Measurements from ENCODE around the gene ZNF524. TPM values are rescaled to one million over a fixed set of nuclear protein-coding genes. Genes with fewer than 3 reads are reported as not detected.
A peak's percentile ranks its signal among the peaks of the same experiment; 100 is the strongest.

ZNF524 gene
- total RNA-seq, 4 donors from 2014 or later, result 23.1 to 35.0 (median 27.0) TPM

GRCh38 chr19:55644191-55644833, 44.2 kb downstream of the ZNF524 start:
- WGBS, 2 donors, result 46 to 47% methylated on average over 12 of the region's 12 CpGs
- Histone ChIP-seq H3K4me3 (peak overlapping the region; percentile 62 to 93 (median 90)), H3K4me1 (peaks cover 0 to 80% (median 48%) of the 10 kb centered on the region in 4 donors), H3K9me3 (no peaks in the 10 kb centered on the region), H3K36me3 (peaks cover 0 to 16% (median 0%) of the 10 kb centered on the region in 3 donors), H3K27me3 (no peaks in the 10 kb centered on the region), H3K27ac (peak overlapping the region in 3 of 4 donors; percentile 95 to 98 (median 98))
- no peak for DNase-seq (ENCODE audit: low spot score in 2 of 2)
- TF ChIP-seq EP300 (IDR thresholded peaks at IDR 0.05), result no peak

GRCh38 chr19:55644842-55645511, 44.9 kb downstream of the ZNF524 start:
- peaks cover 0 to 16% (median 0%) of the 10 kb centered on the region in 3 donors for H3K36me3 ChIP-seq
- no peak for TF ChIP-seq POLR2A (IDR thresholded peaks at IDR 0.05)
- TF ChIP-seq EP300 (IDR thresholded peaks at IDR 0.05), result no peak
- TF ChIP-seq CTCF (IDR thresholded peaks at IDR 0.05), result no peak
- 89 to 92% methylated on average over 28 of the region's 28 CpGs for WGBS, 2 donors
- no peak overlapping the region for H3K27ac ChIP-seq
- DNase-seq (ENCODE audit: low spot score in 2 of 2), result no peak
- H3K27me3 ChIP-seq, result no peaks in the 10 kb centered on the region
- no peaks in the 10 kb centered on the region for H3K9me3 ChIP-seq
- peak overlapping the region in 2 of 4 donors; percentile 88 to 93 for H3K4me3 ChIP-seq
- peaks cover 0 to 80% (median 42%) of the 10 kb centered on the region in 4 donors for H3K4me1 ChIP-seq

GRCh38 chr19:55645512-55645881, 45.4 kb downstream of the ZNF524 start:
- 65 to 68% methylated on average over 5 of the region's 5 CpGs for WGBS, 2 donors
- no peak overlapping the region for H3K27ac ChIP-seq
- no peak for TF ChIP-seq POLR2A (IDR thresholded peaks at IDR 0.05)
- TF ChIP-seq EP300 (IDR thresholded peaks at IDR 0.05), result no peak
- TF ChIP-seq CTCF (IDR thresholded peaks at IDR 0.05), result no peak
- no peak for DNase-seq (ENCODE audit: low spot score in 2 of 2)
- peaks cover 0 to 77% (median 37%) of the 10 kb centered on the region in 4 donors for H3K4me1 ChIP-seq
- H3K4me3 ChIP-seq, result no peak overlapping the region
- no peaks in the 10 kb centered on the region for H3K27me3 ChIP-seq
- H3K36me3 ChIP-seq, result peaks cover 0 to 21% (median 0%) of the 10 kb centered on the region in 3 donors
- H3K9me3 ChIP-seq, result no peaks in the 10 kb centered on the region

DNA sequence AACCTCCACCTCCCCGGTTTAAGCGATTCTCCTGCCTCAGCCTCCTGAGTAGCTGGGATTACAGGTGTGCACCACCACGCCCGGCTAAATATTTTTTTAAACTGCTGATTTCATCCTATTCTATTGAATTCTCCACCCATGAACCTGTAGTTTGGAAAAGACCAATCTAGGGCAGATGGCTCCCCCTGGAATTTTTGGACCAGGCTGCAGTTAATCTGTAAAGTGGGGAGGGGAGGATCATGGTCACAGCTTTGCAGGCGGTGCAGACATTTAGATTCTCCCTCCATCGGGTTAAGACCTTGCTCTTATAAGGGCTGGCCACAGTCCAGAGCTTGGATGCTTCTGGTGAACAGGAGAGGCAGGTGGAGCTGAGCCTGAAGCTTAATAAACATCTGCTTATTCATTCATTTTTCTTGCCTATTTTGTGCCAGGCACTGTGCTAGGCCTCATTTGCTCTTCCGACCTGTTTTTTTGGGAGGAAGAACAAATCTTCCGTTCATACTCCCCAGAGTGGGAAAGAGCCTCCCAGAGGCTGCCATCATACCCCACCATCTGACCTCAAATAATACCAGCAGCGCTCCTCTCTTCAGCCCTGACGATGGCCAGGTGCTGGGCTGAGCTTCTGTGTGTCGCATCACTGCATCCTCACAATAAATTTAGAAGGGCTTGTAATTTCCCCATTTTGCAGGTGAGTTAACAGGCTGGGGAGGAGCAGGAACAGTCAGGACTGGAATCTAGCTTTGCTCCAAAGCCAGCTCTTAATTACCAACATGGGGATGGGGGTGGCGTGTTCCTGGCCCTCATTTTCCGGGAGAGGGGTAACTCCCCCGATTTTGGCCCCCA, 47.0 kb downstream of the ZNF524 start:
- 37 to 40% methylated on average over 14 of the region's 14 CpGs for WGBS, 2 donors

More for the DNA sequence above, 47.0 kb downstream of the ZNF524 start:
- H3K9me3 ChIP-seq, result no peaks in the 10 kb centered on the region
- peak overlapping the region; percentile 63 to 92 (median 68) for H3K4me3 ChIP-seq
- peaks cover 0 to 66% (median 33%) of the 10 kb centered on the region in 4 donors for H3K4me1 ChIP-seq
- no peaks in the 10 kb centered on the region for H3K27me3 ChIP-seq
- peaks cover 0 to 34% (median 0%) of the 10 kb centered on the region in 3 donors for H3K36me3 ChIP-seq
- DNase-seq (ENCODE audit: low spot score in 2 of 2), result no peak
- H3K27ac ChIP-seq, result peak overlapping the region; percentile 80 to 93 (median 88)
- TF ChIP-seq EP300 (IDR thresholded peaks at IDR 0.05) (no peak), CTCF (IDR thresholded peaks at IDR 0.05) (no peak), POLR2A (IDR thresholded peaks at IDR 0.05) (no peak)

All from tibial nerve (tissue), 4 donors.